HG03103 (cell line): Measurements from ENCODE around the gene PLA2G2C.
"Not testable (repeated sequence)": the region's sequence is repeated elsewhere in the genome, so short reads cannot be mapped to it uniquely, and the experiment has no call there.

Source experiments
- ATAC-seq: cut with Tn5 transposase; IDR thresholded peaks from one replicate; pipeline ENCODE4 v1.9.1; 2021; ENCODE audit warnings: low read depth; ENCODE audit not compliant: unreplicated experiment

PLA2G2C gene

GRCh38 chr1:20138346-20138745 lies 48.0 kb downstream of the PLA2G2C start:
- ATAC-seq = no peak

GRCh38 chr1:20137604-20138003 lies 48.7 kb downstream of the PLA2G2C start:
- ATAC-seq = no peak

GRCh38 chr1:20137055-20137454 lies 49.3 kb downstream of the PLA2G2C start:
- ATAC-seq = no peak

GRCh38 chr1:20136249-20136648 lies 50.1 kb downstream of the PLA2G2C start:
- ATAC-seq = no peak

GRCh38 chr1:20134995-20135394 lies 51.3 kb downstream of the PLA2G2C start:
- no peak for ATAC-seq

- not testable (repeated sequence) for ATAC-seq
Observed at GRCh38 chr1:20130518-20130917, 55.8 kb downstream of the PLA2G2C start.

GRCh38 chr1:20126806-20127440 lies 59.4 kb downstream of the PLA2G2C start:
- ATAC-seq = no peak

GRCh38 chr1:20126041-20126805 lies 60.1 kb downstream of the PLA2G2C start:
- no peak for ATAC-seq

GRCh38 chr1:20125100-20125499 lies 61.2 kb downstream of the PLA2G2C start:
- no peak for ATAC-seq

- no peak for ATAC-seq
Observed at GRCh38 chr1:20124456-20125057, 61.8 kb downstream of the PLA2G2C start.

GRCh38 chr1:20123722-20124455 lies 62.4 kb downstream of the PLA2G2C start:
- no peak for ATAC-seq

- ATAC-seq = no peak
Observed at GRCh38 chr1:20120796-20121195, 65.5 kb downstream of the PLA2G2C start.

GRCh38 chr1:20119347-20119746 lies 67.0 kb downstream of the PLA2G2C start, which contains the start of gene PLA2G2D:
TSS of gene PLA2G2D (minus strand) at chr1:20119536. CDS start at chr1:20119498, 38 bp downstream.
- no peak for ATAC-seq

- ATAC-seq = no peak
Observed at GRCh38 chr1:20117236-20117635, 69.1 kb downstream of the PLA2G2C start.

- ATAC-seq = no peak
Observed at GRCh38 chr1:20115916-20116315, 70.4 kb downstream of the PLA2G2C start.

GRCh38 chr1:20115479-20115878 lies 70.8 kb downstream of the PLA2G2C start:
- ATAC-seq = no peak

GRCh38 chr1:20114021-20114648 lies 72.2 kb downstream of the PLA2G2C start:
- ATAC-seq = no peak
